Measurements from ENCODE around the gene DNTTIP2.
A peak's percentile ranks its signal among the peaks of the same experiment; 100 is the strongest.
"Not testable (repeated sequence)": the region's sequence is repeated elsewhere in the genome, so short reads cannot be mapped to it uniquely, and the experiment has no call there.

DNTTIP2 gene

DNA sequence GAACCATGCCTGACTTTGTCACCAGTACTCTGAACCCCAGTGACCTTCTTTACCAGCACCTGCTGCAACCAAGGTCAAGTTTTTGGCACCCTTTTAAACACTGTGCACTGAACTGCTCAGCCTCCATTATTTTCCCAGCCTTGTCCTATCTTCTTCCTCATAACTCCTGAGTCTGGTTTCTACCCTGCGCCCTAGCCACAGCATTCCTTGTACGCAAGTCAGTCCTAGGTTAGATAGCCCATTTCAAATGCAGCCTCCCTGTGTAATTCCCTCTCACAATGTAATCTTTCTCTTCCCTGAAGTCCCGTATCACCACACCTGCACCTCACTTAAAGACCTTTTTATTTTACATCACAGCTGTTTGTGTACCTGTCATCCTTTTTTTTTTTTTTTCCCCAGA is 37.2 kb downstream of the DNTTIP2 start:
- DNase-seq (ENCODE audit: low read depth): no peak

DNA sequence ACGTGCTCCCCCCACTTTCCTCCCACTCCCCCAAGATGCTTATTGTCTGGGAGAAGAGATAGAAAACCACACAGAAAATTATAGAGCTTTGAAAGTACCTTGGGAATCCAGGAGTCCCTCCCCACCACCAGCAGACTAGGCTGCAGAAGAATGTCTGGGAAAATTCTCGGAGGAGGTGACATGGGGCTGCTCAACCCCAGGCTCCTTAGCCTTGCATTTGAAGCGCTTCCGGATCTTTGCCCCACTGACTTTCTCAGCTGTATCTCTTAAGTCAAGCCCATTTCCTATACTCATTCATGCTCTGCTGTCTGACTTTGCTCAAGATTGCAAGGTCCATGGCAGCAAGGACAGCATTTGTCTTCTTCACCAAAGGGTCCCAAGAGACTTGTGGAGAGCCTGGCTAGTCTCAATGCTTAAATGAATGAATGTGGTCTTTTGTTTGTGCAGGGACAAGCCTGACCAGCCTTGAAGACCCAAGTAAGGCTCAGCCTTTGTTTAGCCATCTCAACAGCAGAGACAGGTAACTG is 38.0 kb downstream of the DNTTIP2 start:
- DNase-seq (ENCODE audit: low read depth): no peak

DNA sequence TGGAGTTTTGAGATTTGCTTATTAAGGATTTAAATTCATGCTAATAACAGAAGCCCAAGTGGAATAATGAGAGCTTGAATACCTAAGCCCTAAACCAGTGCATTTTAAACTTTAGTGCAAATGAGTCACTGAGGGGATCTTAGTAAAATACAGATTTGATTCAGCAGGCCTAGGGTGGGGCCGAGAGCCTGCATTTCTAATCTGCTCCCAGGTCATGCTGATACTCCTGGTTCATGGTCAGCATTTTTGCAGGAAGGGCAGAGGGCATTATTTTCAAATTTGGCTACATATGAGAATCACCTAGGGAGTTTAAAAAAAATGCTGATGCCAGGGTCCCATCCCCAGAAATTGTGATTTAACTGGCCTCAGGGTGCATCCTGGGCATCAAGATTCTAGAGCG is 39.3 kb downstream of the DNTTIP2 start:
- DNase-seq (ENCODE audit: low read depth): no peak

DNA sequence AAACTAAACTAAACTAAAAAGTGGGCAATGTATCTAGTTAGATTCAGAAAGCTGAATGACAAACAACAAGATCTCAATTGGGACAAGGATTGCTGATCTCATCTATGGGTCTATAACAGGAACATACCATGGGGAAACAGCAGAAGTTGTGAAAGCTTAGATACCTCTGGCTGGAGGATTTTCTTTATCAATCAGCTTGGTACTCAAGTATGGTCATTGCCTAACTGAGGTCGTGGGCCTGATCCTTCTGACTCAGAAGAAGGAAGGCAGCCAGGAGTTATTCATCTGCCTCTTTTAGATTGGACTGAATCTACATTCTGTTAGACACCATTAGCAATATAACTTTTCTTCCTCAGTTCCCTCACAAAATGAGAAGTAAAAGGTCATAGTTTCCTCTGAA is 39.7 kb downstream of the DNTTIP2 start:
- DNase-seq (ENCODE audit: low read depth): peak; percentile 98

DNA sequence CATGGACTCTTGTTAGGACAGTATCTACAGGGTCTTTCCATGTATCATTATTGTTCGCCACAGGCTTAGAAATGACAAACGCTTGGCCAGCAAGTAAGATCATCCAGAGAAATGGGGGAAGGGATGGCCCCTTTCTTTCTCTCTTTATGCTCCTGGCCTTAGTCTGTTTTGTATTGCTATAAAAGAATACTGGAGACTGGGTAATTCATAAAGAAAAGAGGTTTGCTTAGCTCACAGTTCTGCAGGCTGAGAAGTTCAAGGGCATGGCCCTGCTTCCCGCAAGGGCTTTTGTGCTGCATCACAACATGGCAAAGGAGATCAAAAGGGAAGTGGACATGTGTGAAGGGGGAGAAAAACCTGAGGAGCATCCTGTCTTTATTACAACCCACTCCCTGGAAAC is 41.0 kb downstream of the DNTTIP2 start:
- no peak for DNase-seq (ENCODE audit: low read depth)

DNA sequence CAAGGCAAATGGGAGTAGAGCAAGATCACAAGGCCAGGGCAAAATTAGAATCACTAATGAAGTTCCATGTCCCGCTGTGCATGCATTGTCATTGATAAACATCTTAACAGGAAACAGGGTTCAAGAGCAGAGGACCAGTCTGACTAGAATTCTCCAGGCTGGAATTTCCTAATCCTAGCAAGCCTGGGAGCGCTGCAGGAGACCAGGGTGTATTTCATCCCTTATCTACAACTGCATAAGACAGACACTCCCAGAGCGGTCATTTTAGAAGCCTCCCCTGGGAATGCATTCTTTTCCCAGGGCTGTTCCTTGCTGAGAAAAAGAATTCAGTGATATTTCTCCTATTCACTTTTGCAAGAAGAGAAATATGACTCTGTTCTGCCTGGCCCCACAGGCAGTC is 45.7 kb downstream of the DNTTIP2 start:
- DNase-seq (ENCODE audit: low read depth): not testable (repeated sequence)

DNA sequence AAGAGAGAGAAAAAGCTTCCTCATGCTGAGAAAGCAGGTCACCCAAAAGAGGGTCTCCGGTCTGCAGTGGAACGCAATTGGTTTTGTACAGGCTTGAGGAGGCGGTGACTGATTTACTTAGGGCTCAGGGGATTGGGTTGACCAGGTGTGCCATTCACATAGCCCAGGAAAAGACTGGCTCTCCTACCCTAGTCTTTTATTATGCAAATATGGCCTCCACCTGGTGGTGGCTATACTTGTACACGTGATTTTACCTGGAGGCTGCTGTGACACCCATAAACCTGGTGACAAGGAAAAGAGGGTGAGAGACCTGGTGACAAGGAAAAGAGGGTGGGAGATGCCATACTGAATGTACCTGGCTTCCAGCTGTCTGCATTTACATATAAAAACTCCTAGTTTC is 49.9 kb downstream of the DNTTIP2 start:
- no peak for DNase-seq (ENCODE audit: low read depth)

DNA sequence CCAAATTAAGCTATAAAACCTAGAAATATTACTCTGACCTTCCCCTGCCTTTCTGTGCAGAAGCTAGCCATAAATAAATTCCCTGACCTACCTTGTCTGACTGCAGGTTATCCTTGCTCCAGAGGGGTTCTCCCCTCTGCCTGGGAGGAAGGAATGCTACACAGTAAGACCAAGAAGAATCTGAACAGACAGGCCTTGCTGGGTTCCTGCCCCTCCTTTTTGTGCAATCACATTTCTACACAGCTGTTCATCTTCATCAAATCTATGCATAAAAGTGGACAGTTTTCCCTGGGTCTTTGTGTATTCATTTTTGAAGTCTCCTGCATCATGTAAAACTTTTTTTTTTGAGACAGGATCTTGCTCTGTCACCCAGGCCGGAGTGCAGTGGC is 50.6 kb downstream of the DNTTIP2 start:
- DNase-seq (ENCODE audit: low read depth): peak; percentile 54

DNA sequence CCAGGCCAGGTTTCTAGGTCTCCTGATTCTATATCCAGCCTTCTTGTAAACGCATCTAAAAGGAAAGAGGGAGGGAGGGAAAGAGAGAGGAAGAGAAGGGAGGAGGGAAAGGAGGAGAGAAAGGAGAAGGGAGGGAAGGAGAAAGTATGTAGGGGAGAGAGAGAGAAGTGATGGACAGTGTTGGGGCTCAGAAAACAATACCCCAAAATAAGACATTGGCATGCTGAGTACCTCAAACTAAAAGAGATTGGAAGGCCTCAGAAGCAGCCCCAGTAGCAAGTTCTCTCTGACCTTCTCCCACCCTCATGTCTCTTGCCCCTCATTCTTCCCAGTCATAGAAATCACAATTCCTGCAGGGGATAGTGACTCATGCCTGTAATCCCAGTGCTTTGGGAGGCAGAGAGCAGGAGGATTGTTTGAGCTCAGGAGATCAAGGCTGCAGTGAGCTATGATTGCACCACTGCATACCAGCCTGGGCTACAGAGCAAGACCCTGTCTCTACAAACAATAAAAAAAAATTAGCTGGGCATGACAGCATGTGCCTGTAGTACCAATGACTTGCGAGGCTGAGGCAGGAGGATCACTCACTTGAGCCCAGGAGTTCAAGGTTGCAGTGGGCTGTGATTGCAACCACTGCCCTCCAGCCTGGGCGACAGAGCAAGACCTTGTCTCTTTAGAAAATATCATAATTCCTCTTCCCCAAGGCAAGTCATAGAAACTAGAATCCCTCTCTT is 51.2 kb downstream of the DNTTIP2 start:
- peak; percentile 65 for DNase-seq (ENCODE audit: low read depth)

DNA sequence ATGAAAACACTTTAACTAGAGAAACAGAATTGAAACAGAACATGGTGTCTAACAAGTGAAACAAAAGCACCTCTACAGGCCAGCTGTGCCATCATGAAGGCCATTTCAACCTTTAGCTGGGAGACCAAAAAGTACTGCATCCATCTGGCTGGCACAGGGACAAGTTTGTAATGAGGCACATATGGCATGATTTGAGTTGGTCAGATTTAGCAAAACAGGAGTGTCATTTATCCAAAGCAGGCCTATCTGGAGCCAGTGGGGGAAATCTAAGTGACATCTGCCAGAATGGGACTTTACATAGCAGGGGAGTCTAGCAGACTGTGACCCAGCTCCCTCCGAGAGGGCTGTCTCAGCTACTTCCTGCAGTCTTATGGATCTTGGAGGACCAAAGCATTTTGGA is 51.9 kb downstream of the DNTTIP2 start:
- DNase-seq (ENCODE audit: low read depth): no peak

DNA sequence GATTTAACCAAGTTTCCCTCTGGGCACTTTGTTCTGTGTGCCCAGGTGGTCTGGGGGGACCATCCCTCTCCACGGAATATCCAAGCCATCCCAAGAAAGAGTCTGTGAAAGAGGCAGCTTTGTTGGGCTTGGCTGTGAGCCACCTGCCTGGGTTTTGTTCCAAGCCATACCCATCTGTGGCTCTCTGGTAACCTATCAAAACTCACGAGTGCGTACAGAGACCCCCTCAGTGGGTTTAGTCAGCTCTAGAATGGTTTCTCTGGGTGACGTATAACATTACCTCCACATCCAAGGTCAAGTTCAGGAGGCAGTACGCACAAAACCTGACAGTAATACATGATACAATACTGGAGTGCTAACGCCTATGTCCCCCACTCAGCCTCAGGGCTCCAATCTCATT is 54.2 kb downstream of the DNTTIP2 start:
- peak; percentile 46 for DNase-seq (ENCODE audit: low read depth)

DNA sequence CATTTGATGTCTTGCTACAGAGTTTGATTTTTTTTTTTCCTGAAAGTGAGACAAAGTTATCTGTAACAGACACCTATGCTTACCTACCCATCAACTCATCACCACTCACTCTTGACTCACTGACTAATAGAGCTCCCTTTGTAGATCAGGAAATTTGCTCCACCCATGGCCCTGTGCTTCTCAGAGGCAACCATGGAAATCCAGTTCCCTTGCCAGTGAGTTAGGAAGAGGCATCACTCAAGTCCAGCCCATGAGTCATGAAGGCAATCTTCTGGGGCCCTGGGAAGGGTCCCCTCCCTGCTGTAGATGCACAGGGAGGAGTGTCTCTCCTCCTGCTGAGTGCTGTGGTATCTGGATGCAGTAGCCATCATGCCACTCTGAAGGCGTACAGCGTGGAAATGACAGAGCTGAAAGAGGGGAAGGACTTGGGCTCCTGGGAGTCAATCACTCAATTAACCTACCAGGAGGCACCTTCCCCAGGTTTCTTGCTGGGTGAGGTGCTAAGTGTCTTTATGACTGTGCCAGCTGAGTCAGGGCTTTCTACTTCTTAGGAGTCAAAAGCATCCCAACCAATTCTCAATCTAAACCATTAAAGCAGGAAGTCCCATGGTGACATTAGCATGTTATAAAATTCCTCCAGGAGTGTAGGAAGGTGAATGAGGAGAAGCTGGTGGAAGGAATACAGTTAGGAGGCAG is 56.1 kb downstream of the DNTTIP2 start:
- no peak for DNase-seq (ENCODE audit: low read depth)

DNA sequence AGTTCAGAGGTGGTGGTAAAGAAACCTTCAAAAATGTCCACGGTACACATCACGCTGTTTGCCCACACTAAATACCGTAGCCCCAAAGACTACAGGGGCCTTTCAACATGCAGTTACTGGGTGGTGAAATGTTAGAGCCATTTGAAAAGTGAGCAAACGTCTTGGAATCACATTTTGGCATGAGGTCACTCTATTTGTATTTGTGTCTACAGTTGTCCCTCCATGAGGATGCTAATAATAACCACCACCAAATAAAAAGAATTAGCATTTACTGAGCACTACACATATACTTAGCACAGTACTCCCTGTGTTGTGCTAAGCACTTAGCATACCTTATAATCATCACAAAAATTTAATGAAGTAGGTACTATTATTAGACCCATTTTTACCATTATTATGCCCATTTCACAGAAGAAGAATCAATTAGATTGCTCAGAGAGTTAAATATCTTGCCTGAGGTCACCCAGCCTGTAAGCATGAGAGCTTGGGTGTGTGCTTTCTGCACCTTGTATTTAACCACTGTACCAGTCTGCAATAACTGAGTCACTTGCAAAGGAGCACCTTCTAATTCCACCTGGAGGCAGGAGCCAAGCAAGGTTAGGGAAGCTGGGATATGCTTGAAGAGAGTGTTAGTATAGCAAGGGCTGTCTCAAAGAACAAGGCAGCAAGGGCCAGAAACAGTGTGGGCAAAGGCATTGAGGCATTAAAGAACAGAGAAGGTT is 57.4 kb downstream of the DNTTIP2 start:
- no peak for DNase-seq (ENCODE audit: low read depth)

DNA sequence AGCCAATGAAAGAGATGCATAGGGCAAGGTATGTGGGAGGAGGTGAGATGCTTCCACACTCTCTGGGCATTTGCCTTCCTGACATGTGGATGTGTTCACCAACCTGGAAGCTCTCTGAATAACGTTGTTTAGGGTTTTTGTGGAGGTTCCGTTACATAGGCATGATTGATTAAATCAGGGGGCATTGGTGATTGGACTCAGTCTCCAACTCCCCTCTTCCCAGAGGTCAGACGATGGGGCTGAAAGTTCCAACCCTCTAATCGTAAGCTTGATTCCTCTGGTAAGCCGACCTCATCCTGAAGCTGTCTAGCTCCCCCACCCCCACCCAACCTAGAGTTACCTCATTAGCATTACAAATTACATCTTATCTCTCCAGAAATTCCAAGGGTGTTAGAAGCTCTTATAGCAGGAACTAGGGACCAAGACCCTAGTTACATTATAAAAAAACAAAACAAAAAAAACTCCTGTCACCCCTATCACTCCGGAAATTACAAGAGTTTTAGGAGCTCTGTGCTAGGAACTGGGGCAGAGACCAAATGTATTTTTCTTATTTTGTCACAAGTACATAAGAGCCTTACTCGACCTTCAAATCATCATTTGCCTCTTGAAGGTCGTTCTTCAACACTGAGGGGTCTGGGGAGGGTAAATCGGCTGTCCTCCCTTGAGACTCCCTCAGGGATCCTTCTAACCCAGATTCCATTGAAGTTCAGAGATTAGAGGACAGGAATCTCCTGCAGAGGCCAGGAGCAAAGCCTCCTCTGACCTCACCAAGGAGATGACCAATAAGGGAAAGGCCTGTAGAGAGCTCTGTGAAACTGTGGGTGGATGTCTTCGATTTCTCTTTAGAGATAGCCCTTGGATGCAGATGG is 58.2 kb downstream of the DNTTIP2 start:
- DNase-seq (ENCODE audit: low read depth): no peak

DNA sequence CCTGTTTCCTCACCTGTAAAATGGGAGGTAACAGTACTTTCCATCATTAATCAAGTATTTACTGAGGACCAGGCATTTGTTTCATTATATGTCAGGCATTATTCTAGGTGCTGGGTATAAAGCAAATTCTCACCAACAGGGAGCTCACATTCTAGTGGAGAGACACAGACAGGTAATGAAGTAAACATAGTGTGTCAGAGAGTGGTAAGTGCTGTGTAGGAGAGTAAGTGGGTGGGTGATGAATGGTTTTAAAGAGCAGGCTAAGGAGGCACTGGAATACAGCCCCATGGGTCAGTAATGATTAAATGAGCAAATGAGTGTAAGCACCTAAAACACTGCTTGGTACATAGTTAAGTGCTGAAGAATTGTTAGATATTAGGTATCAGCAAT is 60.4 kb downstream of the DNTTIP2 start:
- no peak for DNase-seq (ENCODE audit: low read depth)

DNA sequence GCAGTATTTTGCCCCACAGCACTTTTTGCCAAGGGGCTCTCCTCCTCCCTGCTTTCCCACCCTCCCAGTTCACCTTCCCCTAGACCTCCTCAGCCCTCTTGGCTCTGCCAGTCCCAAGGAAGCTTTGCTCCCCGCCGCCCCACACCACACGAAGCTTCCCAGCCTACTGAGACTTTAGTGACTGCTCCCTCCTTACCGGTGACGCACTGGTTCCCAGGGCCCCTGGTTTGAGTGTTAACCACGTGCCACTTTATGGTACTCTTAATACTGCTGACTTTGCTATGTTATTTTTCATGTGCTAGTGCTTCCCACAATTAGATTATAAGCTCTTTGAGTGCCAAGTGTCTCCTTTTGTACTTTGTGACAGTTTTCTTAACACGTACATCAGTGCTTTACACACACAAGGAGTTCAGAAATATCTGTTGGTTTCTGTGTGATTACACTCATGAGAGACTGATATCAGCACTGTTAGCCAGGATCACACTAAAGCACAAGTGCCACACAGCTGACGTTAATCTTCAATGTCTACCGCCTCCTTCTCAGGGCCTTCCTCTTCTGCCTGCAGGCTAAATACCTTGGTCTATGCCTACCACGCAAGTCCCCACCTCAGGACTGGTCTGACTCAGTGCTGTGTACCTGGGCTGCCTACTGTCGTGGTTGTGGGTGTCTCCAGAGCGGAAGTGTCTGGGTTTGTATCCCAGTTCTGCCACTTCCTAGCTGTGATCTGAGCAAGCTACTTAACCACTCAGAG is 61.0 kb downstream of the DNTTIP2 start:
- DNase-seq (ENCODE audit: low read depth): no peak

DNA sequence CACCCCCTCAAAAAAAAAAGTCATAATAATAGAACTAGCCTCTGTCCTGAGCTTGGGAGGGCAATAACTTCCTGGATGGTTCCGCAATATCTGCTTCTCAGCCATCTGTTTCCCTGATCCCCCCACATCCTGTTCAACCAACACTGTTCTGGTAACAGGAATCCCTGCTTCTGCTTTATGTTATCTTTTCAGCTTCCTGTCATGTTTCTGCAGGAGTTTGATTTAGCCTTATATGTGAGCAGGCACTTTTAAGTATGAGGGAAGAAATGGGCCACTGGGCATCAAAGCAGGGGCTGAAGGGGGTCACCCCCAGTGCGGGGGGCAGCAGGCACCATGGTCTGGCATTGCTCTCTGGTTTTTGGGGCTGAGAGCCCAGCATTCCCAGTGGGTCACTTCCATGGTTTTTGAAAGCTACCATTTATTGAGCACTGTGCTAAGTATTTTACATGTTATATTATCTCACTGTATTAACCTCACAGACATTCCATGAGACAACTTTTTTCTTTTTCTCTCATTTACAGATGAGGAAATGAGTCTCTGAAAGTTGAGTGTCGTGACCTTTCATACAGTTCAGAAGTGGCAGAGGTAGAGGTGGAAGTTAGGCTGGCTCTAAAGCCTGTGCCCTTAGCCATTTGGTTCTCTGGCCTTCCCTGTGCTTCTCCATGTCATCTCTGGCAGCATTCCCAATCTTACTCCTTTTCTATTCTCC is 61.9 kb downstream of the DNTTIP2 start:
- DNase-seq (ENCODE audit: low read depth): peak; percentile 90

Data from iris pigment epithelial cell (primary cell).